HepG2 (cell line): ENCODE results near the gene KIF1C. TPM values are rescaled to one million over a fixed set of nuclear protein-coding genes. Genes with fewer than 3 reads are reported as not detected.

Experiments
- NFRKB ChIP-seq: fragments of 450-650 bp; IDR thresholded peaks from 2 replicates; pipeline ENCODE4 v1.6.1; 2017
- TRIM22 ChIP-seq: fragments of 450-650 bp; IDR thresholded peaks from 2 replicates; pipeline ENCODE4 v1.6.1; 2017
- ZHX2 ChIP-seq, 2 experiments: sonication (generic) in 1 of 2; formaldehyde crosslinking in 1 of 2; IDR thresholded peaks; 2 replicates each; pipeline versions ENCODE4 v1.6.1 to v1.9.0; 2014 to 2022; ENCODE audit warnings: antibody characterized with exemption in 1 of 2, borderline replicate concordance in 1 of 2, inconsistent platforms in 1 of 2, low read depth in 1 of 2, missing genetic modification reagents in 1 of 2
- ZNF788 ChIP-seq: sonication (generic); formaldehyde crosslinking; IDR thresholded peaks from 2 replicates; pipeline ENCODE4 v1.5.0; 2020; ENCODE audit warnings: mild to moderate bottlenecking, missing genetic modification reagents, borderline replicate concordance
- ZNF816 ChIP-seq: sonication (generic); formaldehyde crosslinking; IDR thresholded peaks from 2 replicates; pipeline ENCODE4 v1.8.0; 2022; ENCODE audit warnings: missing genetic modification reagents, mild to moderate bottlenecking, borderline replicate concordance
- polyA plus RNA-seq, 8 experiments: library from polyadenylated mRNA; depleted of rRNA in 3 of 8; stranded (reverse) in 7 of 8; unstranded in 1 of 8; fragments of >200 nt; fragmentation: Illumina TruSeq in 4 of 8; extraction: Trizol in 4 of 8; gene quantifications; 2 replicates each; pipeline versions ENCODE4 v1.2.1 to v1.2.3, GENCODE V29; 2011 to 2016; ENCODE audit warnings: low read depth in 4 of 8, missing spikeins in 1 of 8, mixed read lengths in 1 of 8; ENCODE audit not compliant: insufficient read depth in 1 of 8
- total RNA-seq, 5 experiments: library from RNA; depleted of rRNA; stranded (reverse); fragments of >200 nt; fragmentation: Illumina TruSeq; extraction: Trizol; gene quantifications; 2 replicates each; pipeline ENCODE4 v1.2.3, GENCODE V29; 2016; ENCODE audit warnings: low read depth in 1 of 5
- TF ChIP-seq, protein P1 (sequence below): sonication (generic); formaldehyde crosslinking; IDR thresholded peaks from 2 replicates; pipeline ENCODE4 v1.4.0; 2020; ENCODE audit warnings: missing genetic modification reagents, mild to moderate bottlenecking, borderline replicate concordance
- TF ChIP-seq, protein P2 (sequence below): sonication (generic); formaldehyde crosslinking; IDR thresholded peaks from 2 replicates; pipeline ENCODE4 v1.8.1; 2023; ENCODE audit warnings: mild to moderate bottlenecking, moderate library complexity, missing genetic modification reagents
- TF ChIP-seq, protein P3 (sequence below): sonication (generic); formaldehyde crosslinking; IDR thresholded peaks from 2 replicates; pipeline ENCODE4 v1.4.0; 2020; ENCODE audit warnings: missing genetic modification reagents, borderline replicate concordance

KIF1C gene
- total and polyA plus RNA-seq, 2 of the 13 experiments (the other 11 are each of a cell fraction or from before 2014, with no cell fraction given), result 70.0 to 104 TPM

- TF ChIP-seq, protein P1, sequence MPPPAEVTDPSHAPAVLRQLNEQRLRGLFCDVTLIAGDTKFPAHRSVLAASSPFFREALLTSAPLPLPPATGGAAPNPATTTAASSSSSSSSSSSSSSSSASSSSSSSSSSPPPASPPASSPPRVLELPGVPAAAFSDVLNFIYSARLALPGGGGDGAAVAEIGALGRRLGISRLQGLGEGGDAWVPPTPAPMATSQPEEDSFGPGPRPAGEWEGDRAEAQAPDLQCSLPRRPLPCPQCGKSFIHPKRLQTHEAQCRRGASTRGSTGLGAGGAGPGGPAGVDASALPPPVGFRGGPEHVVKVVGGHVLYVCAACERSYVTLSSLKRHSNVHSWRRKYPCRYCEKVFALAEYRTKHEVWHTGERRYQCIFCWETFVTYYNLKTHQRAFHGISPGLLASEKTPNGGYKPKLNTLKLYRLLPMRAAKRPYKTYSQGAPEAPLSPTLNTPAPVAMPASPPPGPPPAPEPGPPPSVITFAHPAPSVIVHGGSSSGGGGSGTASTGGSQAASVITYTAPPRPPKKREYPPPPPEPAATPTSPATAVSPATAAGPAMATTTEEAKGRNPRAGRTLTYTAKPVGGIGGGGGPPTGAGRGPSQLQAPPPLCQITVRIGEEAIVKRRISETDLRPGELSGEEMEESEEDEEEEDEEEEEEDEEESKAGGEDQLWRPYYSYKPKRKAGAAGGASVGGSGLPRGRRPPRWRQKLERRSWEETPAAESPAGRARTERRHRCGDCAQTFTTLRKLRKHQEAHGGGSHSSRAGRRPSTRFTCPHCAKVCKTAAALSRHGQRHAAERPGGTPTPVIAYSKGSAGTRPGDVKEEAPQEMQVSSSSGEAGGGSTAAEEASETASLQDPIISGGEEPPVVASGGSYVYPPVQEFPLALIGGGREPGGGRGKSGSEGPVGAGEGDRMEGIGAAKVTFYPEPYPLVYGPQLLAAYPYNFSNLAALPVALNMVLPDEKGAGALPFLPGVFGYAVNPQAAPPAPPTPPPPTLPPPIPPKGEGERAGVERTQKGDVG, result no peak
- TF ChIP-seq NFRKB (peak; percentile 90), ZHX2 (IDR thresholded peaks at IDR 0.05; ENCODE audit: low read depth) (peak; percentile 84; the same call in 1 of the 2 replicates), ZHX2 (CRISPR knock-in tag; IDR thresholded peaks at IDR 0.05; ENCODE audit: borderline replicate concordance) (no peak; the same call in 1 of the 2 replicates), TRIM22 (no peak), ZNF788 (no peak), ZNF816 (no peak)
- TF ChIP-seq, protein P2, sequence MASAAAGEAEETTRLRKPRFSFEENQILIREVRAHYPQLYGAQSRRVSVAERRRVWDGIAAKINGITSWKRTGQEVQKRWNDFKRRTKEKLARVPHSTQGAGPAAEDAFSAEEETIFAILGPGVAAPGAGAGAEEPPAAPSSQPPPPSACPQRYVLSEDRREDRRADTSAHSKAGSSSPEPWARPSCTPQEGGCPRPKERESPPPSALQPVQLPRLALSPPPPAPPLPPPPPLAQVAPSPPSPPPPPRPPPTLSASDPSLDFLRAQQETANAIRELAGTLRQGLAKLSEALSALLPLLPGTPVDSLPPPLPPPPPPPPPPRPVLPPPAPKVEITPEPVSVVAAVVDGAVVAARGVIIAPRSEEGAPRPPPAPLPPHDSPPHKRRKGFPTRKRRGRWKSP, result peak; percentile 80
- TF ChIP-seq, protein P3, sequence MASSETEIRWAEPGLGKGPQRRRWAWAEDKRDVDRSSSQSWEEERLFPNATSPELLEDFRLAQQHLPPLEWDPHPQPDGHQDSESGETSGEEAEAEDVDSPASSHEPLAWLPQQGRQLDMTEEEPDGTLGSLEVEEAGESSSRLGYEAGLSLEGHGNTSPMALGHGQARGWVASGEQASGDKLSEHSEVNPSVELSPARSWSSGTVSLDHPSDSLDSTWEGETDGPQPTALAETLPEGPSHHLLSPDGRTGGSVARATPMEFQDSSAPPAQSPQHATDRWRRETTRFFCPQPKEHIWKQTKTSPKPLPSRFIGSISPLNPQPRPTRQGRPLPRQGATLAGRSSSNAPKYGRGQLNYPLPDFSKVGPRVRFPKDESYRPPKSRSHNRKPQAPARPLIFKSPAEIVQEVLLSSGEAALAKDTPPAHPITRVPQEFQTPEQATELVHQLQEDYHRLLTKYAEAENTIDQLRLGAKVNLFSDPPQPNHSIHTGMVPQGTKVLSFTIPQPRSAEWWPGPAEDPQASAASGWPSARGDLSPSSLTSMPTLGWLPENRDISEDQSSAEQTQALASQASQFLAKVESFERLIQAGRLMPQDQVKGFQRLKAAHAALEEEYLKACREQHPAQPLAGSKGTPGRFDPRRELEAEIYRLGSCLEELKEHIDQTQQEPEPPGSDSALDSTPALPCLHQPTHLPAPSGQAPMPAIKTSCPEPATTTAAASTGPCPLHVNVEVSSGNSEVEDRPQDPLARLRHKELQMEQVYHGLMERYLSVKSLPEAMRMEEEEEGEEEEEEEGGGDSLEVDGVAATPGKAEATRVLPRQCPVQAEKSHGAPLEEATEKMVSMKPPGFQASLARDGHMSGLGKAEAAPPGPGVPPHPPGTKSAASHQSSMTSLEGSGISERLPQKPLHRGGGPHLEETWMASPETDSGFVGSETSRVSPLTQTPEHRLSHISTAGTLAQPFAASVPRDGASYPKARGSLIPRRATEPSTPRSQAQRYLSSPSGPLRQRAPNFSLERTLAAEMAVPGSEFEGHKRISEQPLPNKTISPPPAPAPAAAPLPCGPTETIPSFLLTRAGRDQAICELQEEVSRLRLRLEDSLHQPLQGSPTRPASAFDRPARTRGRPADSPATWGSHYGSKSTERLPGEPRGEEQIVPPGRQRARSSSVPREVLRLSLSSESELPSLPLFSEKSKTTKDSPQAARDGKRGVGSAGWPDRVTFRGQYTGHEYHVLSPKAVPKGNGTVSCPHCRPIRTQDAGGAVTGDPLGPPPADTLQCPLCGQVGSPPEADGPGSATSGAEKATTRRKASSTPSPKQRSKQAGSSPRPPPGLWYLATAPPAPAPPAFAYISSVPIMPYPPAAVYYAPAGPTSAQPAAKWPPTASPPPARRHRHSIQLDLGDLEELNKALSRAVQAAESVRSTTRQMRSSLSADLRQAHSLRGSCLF (CRISPR knock-in tag), result no peak
These were observed 29.9 kb upstream of the KIF1C start, which contains the start of gene SPAG7 (continued) for GRCh38 chr17:4967539-4968485.
